Keratinocyte (primary cell): Measurements from ENCODE around the gene FKBP5.

Experiments
- EZH2 ChIP-seq: IDR thresholded peaks from one replicate; pipeline ENCODE4 v1.6.1; 2012; ENCODE audit warnings: inconsistent platforms, mild to moderate bottlenecking, low read length, moderate library complexity
- TF ChIP-seq, protein P1 (sequence below), 3 experiments: IDR thresholded peaks in 1 of 3; conservative IDR thresholded peaks in 1 of 3; optimal IDR thresholded peaks in 1 of 3; 2 replicates in 2 of 3; 3 replicates in 1 of 3; pipeline versions ENCODE3 to v1.5.1; 2011; ENCODE audit warnings: low read length in 3 of 3, mild to moderate bottlenecking in 3 of 3, moderate library complexity in 2 of 3, control low read depth in 1 of 3, inconsistent platforms in 1 of 3; ENCODE audit not compliant: insufficient read depth in 2 of 3; ENCODE audit errors: extremely low read depth in 1 of 3

DNA sequence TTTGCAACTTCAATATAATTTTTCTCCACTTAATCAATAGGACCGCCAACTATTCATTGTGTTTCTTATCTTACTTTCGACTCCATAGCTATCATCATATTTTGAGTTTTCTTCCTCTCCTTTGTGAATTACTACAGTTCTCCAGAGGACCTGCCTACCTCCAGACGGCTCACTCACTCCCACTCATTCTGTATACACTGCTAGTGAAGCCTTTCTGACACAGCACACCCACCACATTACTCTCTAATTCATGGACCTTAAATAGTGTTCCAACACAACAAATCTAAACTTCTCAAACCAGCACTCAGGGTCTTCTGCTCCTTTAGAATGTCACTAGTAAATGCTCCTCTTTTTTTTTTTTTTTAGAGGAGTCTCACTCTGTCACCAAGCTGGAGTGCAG is 23.8 kb downstream of the FKBP5 start:
- TF ChIP-seq, protein P1, sequence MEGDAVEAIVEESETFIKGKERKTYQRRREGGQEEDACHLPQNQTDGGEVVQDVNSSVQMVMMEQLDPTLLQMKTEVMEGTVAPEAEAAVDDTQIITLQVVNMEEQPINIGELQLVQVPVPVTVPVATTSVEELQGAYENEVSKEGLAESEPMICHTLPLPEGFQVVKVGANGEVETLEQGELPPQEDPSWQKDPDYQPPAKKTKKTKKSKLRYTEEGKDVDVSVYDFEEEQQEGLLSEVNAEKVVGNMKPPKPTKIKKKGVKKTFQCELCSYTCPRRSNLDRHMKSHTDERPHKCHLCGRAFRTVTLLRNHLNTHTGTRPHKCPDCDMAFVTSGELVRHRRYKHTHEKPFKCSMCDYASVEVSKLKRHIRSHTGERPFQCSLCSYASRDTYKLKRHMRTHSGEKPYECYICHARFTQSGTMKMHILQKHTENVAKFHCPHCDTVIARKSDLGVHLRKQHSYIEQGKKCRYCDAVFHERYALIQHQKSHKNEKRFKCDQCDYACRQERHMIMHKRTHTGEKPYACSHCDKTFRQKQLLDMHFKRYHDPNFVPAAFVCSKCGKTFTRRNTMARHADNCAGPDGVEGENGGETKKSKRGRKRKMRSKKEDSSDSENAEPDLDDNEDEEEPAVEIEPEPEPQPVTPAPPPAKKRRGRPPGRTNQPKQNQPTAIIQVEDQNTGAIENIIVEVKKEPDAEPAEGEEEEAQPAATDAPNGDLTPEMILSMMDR (optimal IDR thresholded peaks at IDR 0.05 in 1 of 3, IDR thresholded peaks at IDR 0.05 in 1 of 3, conservative IDR thresholded peaks at IDR 0.05 in 1 of 3; ENCODE audit: extremely low read depth in 1 of 3, insufficient read depth in 2 of 3, low read length in 3 of 3): no peak
- TF ChIP-seq EZH2: no peak
